ENCODE results near the gene DGUOK.

DGUOK gene

GRCh38 chr2:73920577-73921545, 5.8 kb upstream of the DGUOK start:
- ChIA-PET POLR2A (ENCODE audit: low non-redundant PET) (no interaction called here), CTCF (interaction anchor here (0.5 to 1.4 kb wide), 2 partner anchors 13 to 49 kb away, joined by 3 to 5 read pairs; no protein-coding TSS in a partner anchor)
- no peak overlapping the region for H3K27ac ChIP-seq
- TF ChIP-seq CTCF (conservative IDR thresholded peaks at IDR 0.05; ENCODE audit: low read depth): no peak
- no peak for DNase-seq (ENCODE audit: low spot score)

GRCh38 chr2:73921581-73921980, 5.1 kb upstream of the DGUOK start:
- ChIA-PET CTCF (interaction anchor here (1.4 kb wide), 1 partner anchor 49 kb away, joined by 3 read pairs; no protein-coding TSS in a partner anchor), POLR2A (ENCODE audit: low non-redundant PET) (no interaction called here)
- no peak overlapping the region for H3K27ac ChIP-seq
- TF ChIP-seq CTCF (conservative IDR thresholded peaks at IDR 0.05; ENCODE audit: low read depth): no peak
- DNase-seq (ENCODE audit: low spot score): no peak

GRCh38 chr2:73922681-73923080, 4.0 kb upstream of the DGUOK start:
- POLR2A ChIA-PET (ENCODE audit: low non-redundant PET): no interaction called here

GRCh38 chr2:73925033-73925704, 1.5 kb upstream of the DGUOK start:
- POLR2A ChIA-PET (ENCODE audit: low non-redundant PET): no interaction called here

More at GRCh38 chr2:73922681-73923080, 4.0 kb upstream of the DGUOK start:
- CTCF ChIA-PET: interaction anchor here (1.4 kb wide), 1 partner anchor 48 kb away, joined by 3 read pairs; no protein-coding TSS in a partner anchor
- H3K27ac ChIP-seq: no peak overlapping the region
- no peak for DNase-seq (ENCODE audit: low spot score)
- TF ChIP-seq CTCF (conservative IDR thresholded peaks at IDR 0.05; ENCODE audit: low read depth): no peak

GRCh38 chr2:73925853-73926492, 707 bp upstream of the DGUOK start:
- H3K27ac ChIP-seq: peak overlapping the region; percentile 68
- peak; percentile 79 for DNase-seq (ENCODE audit: low spot score)
- TF ChIP-seq CTCF (conservative IDR thresholded peaks at IDR 0.05; ENCODE audit: low read depth): no peak
- ChIA-PET CTCF (no interaction called here), POLR2A (ENCODE audit: low non-redundant PET) (no interaction called here)

More at GRCh38 chr2:73925033-73925704, 1.5 kb upstream of the DGUOK start:
- DNase-seq (ENCODE audit: low spot score): no peak
- H3K27ac ChIP-seq: peak overlapping the region; percentile 68; the same call in 1 of the 2 replicates
- CTCF ChIA-PET: no interaction called here
- TF ChIP-seq CTCF (conservative IDR thresholded peaks at IDR 0.05; ENCODE audit: low read depth): no peak

GRCh38 chr2:73927344-73927743, 664 bp downstream of the DGUOK start:
- ChIA-PET CTCF (interaction anchor here (0.6 kb wide), 2 partner anchors 451 to 659 kb away, joined by 4 read pairs; no protein-coding TSS in a partner anchor), POLR2A (ENCODE audit: low non-redundant PET) (no interaction called here)
- peak overlapping the region; percentile 87 for H3K27ac ChIP-seq
- no peak for DNase-seq (ENCODE audit: low spot score)
- no peak for TF ChIP-seq CTCF (conservative IDR thresholded peaks at IDR 0.05; ENCODE audit: low read depth)

Data from RWPE1 (cell line).